HCT116 (cell line): ENCODE measurements around the gene SLAMF7.

Experiments
- EZH2 ChIP-seq: fragments of 200-600 bp; sonication (generic); IDR thresholded peaks from 2 replicates; pipeline ENCODE4 v1.6.1; 2017; ENCODE audit warnings: antibody characterized with exemption, mixed run types
- RAD21 ChIP-seq: IDR thresholded peaks from 2 replicates; pipeline ENCODE4 v1.6.1; 2012; ENCODE audit warnings: low read depth, mild to moderate bottlenecking
- TCF7L2 ChIP-seq: IDR thresholded peaks from 2 replicates; pipeline ENCODE4 v1.7.0; 2011; ENCODE audit warnings: borderline replicate concordance, inconsistent platforms; ENCODE audit not compliant: insufficient read depth, insufficient read length; ENCODE audit errors: extremely low read depth
- TF ChIP-seq, protein P1 (sequence below), 3 experiments: fragments of 200-600 bp in 1 of 3; sonication (generic) in 1 of 3; IDR thresholded peaks in 2 of 3; conservative IDR thresholded peaks in 1 of 3; 2 replicates each; pipeline ENCODE4 v1.5.1; 2012 to 2017; ENCODE audit warnings: low read depth in 2 of 3, low read length in 2 of 3, antibody characterized with exemption in 1 of 3, borderline replicate concordance in 1 of 3, control low read depth in 1 of 3, mild to moderate bottlenecking in 1 of 3, mixed read lengths in 1 of 3, mixed run types in 1 of 3, moderate library complexity in 1 of 3; ENCODE audit not compliant: insufficient read depth in 1 of 3

DNA sequence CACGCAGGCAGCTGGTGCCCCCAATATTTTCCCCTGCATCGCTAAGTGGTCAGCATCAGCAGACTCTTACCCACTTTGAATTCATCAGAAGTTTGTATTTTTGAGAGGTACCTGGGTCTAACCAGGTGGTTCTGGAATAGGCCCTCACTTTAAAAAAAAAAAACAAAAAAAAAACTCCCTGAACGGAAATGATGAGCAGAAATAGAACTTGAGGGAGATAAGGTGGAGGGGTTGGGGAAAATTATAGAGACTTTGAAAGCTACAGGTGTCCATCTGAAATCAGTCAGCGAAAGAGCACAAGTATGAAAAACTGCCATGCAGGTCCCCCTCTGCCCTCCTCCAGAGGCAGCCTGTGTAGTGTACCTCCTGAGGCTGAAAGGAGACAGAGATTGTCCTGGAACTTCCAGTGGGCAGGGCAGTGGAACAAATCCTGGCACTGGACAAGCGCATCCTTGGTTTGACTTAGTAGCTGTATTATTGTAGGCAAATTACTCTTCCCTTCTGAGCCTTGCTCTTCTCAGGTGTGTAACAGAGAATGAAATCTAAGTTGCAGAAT, 1.2 kb downstream of the SLAMF7 start:
- TF ChIP-seq TCF7L2: no peak
- TF ChIP-seq, protein P1, sequence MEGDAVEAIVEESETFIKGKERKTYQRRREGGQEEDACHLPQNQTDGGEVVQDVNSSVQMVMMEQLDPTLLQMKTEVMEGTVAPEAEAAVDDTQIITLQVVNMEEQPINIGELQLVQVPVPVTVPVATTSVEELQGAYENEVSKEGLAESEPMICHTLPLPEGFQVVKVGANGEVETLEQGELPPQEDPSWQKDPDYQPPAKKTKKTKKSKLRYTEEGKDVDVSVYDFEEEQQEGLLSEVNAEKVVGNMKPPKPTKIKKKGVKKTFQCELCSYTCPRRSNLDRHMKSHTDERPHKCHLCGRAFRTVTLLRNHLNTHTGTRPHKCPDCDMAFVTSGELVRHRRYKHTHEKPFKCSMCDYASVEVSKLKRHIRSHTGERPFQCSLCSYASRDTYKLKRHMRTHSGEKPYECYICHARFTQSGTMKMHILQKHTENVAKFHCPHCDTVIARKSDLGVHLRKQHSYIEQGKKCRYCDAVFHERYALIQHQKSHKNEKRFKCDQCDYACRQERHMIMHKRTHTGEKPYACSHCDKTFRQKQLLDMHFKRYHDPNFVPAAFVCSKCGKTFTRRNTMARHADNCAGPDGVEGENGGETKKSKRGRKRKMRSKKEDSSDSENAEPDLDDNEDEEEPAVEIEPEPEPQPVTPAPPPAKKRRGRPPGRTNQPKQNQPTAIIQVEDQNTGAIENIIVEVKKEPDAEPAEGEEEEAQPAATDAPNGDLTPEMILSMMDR (IDR thresholded peaks at IDR 0.05 in 2 of 3, conservative IDR thresholded peaks at IDR 0.05 in 1 of 3; ENCODE audit: borderline replicate concordance in 1 of 3, insufficient read depth in 1 of 3, low read depth in 2 of 3, low read length in 2 of 3): no peak
- no peak for TF ChIP-seq EZH2
- no peak for TF ChIP-seq RAD21
